A549 (cell line): Measurements from ENCODE around the gene RTBDN.

Experiments
- SMC3 ChIP-seq: fragments of >200 bp; sonication (Bioruptor Twin); formaldehyde crosslinking; IDR thresholded peaks from 3 replicates; pipeline ENCODE4 v1.6.1; 2018; ENCODE audit warnings: inconsistent platforms
- TF ChIP-seq, protein P1 (sequence below): fragments of 200-600 bp; sonication (generic); IDR thresholded peaks from 2 replicates; pipeline ENCODE4 v1.6.1; 2016; ENCODE audit warnings: antibody characterized with exemption, mild to moderate bottlenecking, moderate library complexity
- TF ChIP-seq, protein P2 (sequence below): fragments of 450-650 bp; IDR thresholded peaks from 2 replicates; pipeline ENCODE4 v1.6.1; 2014; ENCODE audit warnings: antibody characterized with exemption
- TF ChIP-seq, protein P3 (sequence below): fragments of >200 bp; sonication (Bioruptor Twin); formaldehyde crosslinking; IDR thresholded peaks from 3 replicates; pipeline ENCODE4 v1.5.1; 2016

GRCh38 chr19:12875086-12875485 is 40.7 kb upstream of the RTBDN start:
- TF ChIP-seq, protein P1, sequence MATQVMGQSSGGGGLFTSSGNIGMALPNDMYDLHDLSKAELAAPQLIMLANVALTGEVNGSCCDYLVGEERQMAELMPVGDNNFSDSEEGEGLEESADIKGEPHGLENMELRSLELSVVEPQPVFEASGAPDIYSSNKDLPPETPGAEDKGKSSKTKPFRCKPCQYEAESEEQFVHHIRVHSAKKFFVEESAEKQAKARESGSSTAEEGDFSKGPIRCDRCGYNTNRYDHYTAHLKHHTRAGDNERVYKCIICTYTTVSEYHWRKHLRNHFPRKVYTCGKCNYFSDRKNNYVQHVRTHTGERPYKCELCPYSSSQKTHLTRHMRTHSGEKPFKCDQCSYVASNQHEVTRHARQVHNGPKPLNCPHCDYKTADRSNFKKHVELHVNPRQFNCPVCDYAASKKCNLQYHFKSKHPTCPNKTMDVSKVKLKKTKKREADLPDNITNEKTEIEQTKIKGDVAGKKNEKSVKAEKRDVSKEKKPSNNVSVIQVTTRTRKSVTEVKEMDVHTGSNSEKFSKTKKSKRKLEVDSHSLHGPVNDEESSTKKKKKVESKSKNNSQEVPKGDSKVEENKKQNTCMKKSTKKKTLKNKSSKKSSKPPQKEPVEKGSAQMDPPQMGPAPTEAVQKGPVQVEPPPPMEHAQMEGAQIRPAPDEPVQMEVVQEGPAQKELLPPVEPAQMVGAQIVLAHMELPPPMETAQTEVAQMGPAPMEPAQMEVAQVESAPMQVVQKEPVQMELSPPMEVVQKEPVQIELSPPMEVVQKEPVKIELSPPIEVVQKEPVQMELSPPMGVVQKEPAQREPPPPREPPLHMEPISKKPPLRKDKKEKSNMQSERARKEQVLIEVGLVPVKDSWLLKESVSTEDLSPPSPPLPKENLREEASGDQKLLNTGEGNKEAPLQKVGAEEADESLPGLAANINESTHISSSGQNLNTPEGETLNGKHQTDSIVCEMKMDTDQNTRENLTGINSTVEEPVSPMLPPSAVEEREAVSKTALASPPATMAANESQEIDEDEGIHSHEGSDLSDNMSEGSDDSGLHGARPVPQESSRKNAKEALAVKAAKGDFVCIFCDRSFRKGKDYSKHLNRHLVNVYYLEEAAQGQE = no peak
- TF ChIP-seq, protein P2, sequence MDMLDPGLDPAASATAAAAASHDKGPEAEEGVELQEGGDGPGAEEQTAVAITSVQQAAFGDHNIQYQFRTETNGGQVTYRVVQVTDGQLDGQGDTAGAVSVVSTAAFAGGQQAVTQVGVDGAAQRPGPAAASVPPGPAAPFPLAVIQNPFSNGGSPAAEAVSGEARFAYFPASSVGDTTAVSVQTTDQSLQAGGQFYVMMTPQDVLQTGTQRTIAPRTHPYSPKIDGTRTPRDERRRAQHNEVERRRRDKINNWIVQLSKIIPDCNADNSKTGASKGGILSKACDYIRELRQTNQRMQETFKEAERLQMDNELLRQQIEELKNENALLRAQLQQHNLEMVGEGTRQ = no peak
- TF ChIP-seq, protein P3, sequence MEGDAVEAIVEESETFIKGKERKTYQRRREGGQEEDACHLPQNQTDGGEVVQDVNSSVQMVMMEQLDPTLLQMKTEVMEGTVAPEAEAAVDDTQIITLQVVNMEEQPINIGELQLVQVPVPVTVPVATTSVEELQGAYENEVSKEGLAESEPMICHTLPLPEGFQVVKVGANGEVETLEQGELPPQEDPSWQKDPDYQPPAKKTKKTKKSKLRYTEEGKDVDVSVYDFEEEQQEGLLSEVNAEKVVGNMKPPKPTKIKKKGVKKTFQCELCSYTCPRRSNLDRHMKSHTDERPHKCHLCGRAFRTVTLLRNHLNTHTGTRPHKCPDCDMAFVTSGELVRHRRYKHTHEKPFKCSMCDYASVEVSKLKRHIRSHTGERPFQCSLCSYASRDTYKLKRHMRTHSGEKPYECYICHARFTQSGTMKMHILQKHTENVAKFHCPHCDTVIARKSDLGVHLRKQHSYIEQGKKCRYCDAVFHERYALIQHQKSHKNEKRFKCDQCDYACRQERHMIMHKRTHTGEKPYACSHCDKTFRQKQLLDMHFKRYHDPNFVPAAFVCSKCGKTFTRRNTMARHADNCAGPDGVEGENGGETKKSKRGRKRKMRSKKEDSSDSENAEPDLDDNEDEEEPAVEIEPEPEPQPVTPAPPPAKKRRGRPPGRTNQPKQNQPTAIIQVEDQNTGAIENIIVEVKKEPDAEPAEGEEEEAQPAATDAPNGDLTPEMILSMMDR = no peak
- TF ChIP-seq SMC3 = no peak
